Right cardiac atrium (tissue), 5 donors: ENCODE data around the gene GSAP. TPM values are rescaled to one million over a fixed set of nuclear protein-coding genes. Genes with fewer than 3 reads are reported as not detected.
"Not testable (repeated sequence)": the region's sequence is repeated elsewhere in the genome, so short reads cannot be mapped to it uniquely, and the experiment has no call there.

Experiments
- ATAC-seq, 2 donors: fragments of 200-7000 bp; cut with Tn5 transposase; one replicate each; pipeline versions ENCODE4 v1.8.0 to v1.9.1; 2020; ENCODE audit warnings: moderate library complexity in 2 of 2, mild to moderate bottlenecking in 1 of 2
- DNase-seq, 3 donors: peaks; one replicate each; pipeline ENCODE4 v3.0.0-alpha.2; 2020
- H3K27ac ChIP-seq: one replicate; pipeline ENCODE4 v1.5.1; 2013; ENCODE audit warnings: mild to moderate bottlenecking, low read length, control low read depth, moderate library complexity
- H3K27me3 ChIP-seq: one replicate; pipeline ENCODE4 v1.6.1; 2013; ENCODE audit not compliant: control insufficient read depth, insufficient read depth
- H3K4me1 ChIP-seq: one replicate; pipeline ENCODE4 v1.6.1; 2013; ENCODE audit warnings: low read length; ENCODE audit not compliant: control insufficient read depth, insufficient read depth
- H3K4me3 ChIP-seq: one replicate; pipeline ENCODE4 v1.5.1; 2013; ENCODE audit warnings: low read length, control low read depth
- H3K9me3 ChIP-seq: one replicate; pipeline ENCODE4 v1.6.1; 2013; ENCODE audit warnings: low read length; ENCODE audit not compliant: control insufficient read depth
- WGBS: extraction: QIAGEN DNeasy Blood & Tissue Kit; methylation state at CpG from one replicate; pipeline ENCODE4 v1.1.7; 2013; 5-methylcytosine and 5-hydroxymethylcytosine counted together
- intact Hi-C, 4 donors: fragments of 100-400 bp; cut with DNase I; formaldehyde crosslinking; loops; one replicate each; pipeline versions ENCODE4 v1.11.0 to v1.14.0; 2022 to 2023
- polyA plus RNA-seq: library from polyadenylated mRNA; stranded (reverse); fragments of 200-250 nt; gene quantifications from one replicate; pipeline ENCODE4 v1.2.3, GENCODE V29; 2013
- total RNA-seq, 4 donors: library from RNA; stranded (reverse); fragmentation: NEBNext Ultra II Directional; extraction: Animal tissue kit (Norgen Biotek cat#: 25700); gene quantifications; one replicate each; pipeline ENCODE4 v1.2.1, GENCODE V29; 2021
- donor health status: healthy with polysubstance abuse.
- donor health status: DM: no; HTN: yes; CAD: no.
- donor health status: DM: no; HTN: no; CAD: no.
- donor health status: DM: no; HTN: yes; CAD: no; lungs with severe emphysema.
- donor health status: DM: yes; HTN: yes; CAD: no.

Gene GSAP
- total and polyA plus RNA-seq, 5 donors, result 7.4 to 14.6 (median 10.8) TPM

- DNase-seq (no peak), ATAC-seq (peak; percentile 21 to 38)
- Histone ChIP-seq H3K27ac (no peak overlapping the region), H3K4me1 (peaks cover 6% of the 10 kb centered on the region), H3K27me3 (no peaks in the 10 kb centered on the region), H3K4me3 (no peak overlapping the region), H3K9me3 (no peaks in the 10 kb centered on the region)
- 77% methylated on average over 5 of the region's 5 CpGs for WGBS
- intact Hi-C loops, result no loop called here
These were observed 77.1 kb downstream of the GSAP start for GRCh38 chr7:77338883-77339629.

- Histone ChIP-seq H3K27ac (peak overlapping the region; percentile 32), H3K4me3 (no peak overlapping the region), H3K27me3 (no peaks in the 10 kb centered on the region), H3K9me3 (no peaks in the 10 kb centered on the region), H3K4me1 (peaks cover 6% of the 10 kb centered on the region)
- intact Hi-C loops, result no loop called here
- DNase-seq (no peak), ATAC-seq (peak; percentile 26 to 55)
- WGBS, result 59% methylated on average over 4 of the region's 4 CpGs
These were observed 77.9 kb downstream of the GSAP start for GRCh38 chr7:77338260-77338659.

GRCh38 chr7:77337456-77337990 lies 78.6 kb downstream of the GSAP start:
- no peaks in the 10 kb centered on the region for H3K27me3 ChIP-seq
- H3K4me1 ChIP-seq, result peaks cover 6% of the 10 kb centered on the region
- no peak overlapping the region for H3K4me3 ChIP-seq
- no peak for DNase-seq
- H3K9me3 ChIP-seq, result no peaks in the 10 kb centered on the region
- H3K27ac ChIP-seq, result no peak overlapping the region
- intact Hi-C loops, result no loop called here
- WGBS, result 90% methylated on average over 2 of the region's 2 CpGs
- ATAC-seq, result no peak

- no peak overlapping the region for H3K4me3 ChIP-seq
- peaks cover 6% of the 10 kb centered on the region for H3K4me1 ChIP-seq
- DNase-seq (no peak), ATAC-seq (peak in 1 of 2 donors; percentile 15)
- H3K27ac ChIP-seq, result no peak overlapping the region
- H3K9me3 ChIP-seq, result no peaks in the 10 kb centered on the region
- intact Hi-C loops, result no loop called here
- H3K27me3 ChIP-seq, result no peaks in the 10 kb centered on the region
These were observed 80.6 kb downstream of the GSAP start for GRCh38 chr7:77335581-77335980.

- H3K4me3 ChIP-seq, intact Hi-C loops, ATAC-seq, H3K9me3 ChIP-seq, H3K4me1 ChIP-seq, DNase-seq, H3K27me3 ChIP-seq, H3K27ac ChIP-seq: not testable (repeated sequence)
- WGBS, result 93% methylated on average over 2 of the region's 2 CpGs
These were observed 82.1 kb downstream of the GSAP start for GRCh38 chr7:77334039-77334438.

- DNase-seq (peak; percentile 67 to 77 (median 69)), ATAC-seq (peak; percentile 93)
- peaks cover 11% of the 10 kb centered on the region for H3K4me1 ChIP-seq
- intact Hi-C loops, result no loop called here
- H3K27ac ChIP-seq, result no peak overlapping the region
- H3K4me3 ChIP-seq, result no peak overlapping the region
- WGBS, result 64% methylated on average over 3 of the region's 3 CpGs
- no peaks in the 10 kb centered on the region for H3K27me3 ChIP-seq
- H3K9me3 ChIP-seq, result no peaks in the 10 kb centered on the region
These were observed 84.0 kb downstream of the GSAP start for GRCh38 chr7:77331938-77332695.

- no peak for DNase-seq
- intact Hi-C loops, result no loop called here
- Histone ChIP-seq H3K27ac (peak overlapping the region; percentile 70), H3K9me3 (no peaks in the 10 kb centered on the region), H3K4me3 (no peak overlapping the region), H3K27me3 (no peaks in the 10 kb centered on the region), H3K4me1 (peaks cover 15% of the 10 kb centered on the region)
- ATAC-seq, result peak in 1 of 2 donors; percentile 75
- WGBS, result 66% methylated on average over 6 of the region's 6 CpGs
These were observed 85.8 kb downstream of the GSAP start for GRCh38 chr7:77330169-77330882.

- no peak for DNase-seq
- no peaks in the 10 kb centered on the region for H3K27me3 ChIP-seq
- peaks cover 15% of the 10 kb centered on the region for H3K4me1 ChIP-seq
- H3K27ac ChIP-seq, result peak overlapping the region; percentile 70
- intact Hi-C loops, result loop anchor here in 3 of 4 donors (2.0 to 10.0 kb wide), 4 partner anchors 43 to 205 kb away; partner anchors contain the start of gene CCDC146 (in 1 of the 3)
- H3K9me3 ChIP-seq, result no peaks in the 10 kb centered on the region
- 92% methylated on average over 4 of the region's 4 CpGs for WGBS
- no peak for ATAC-seq
- H3K4me3 ChIP-seq, result no peak overlapping the region
These were observed 86.5 kb downstream of the GSAP start for GRCh38 chr7:77329466-77330168.

- H3K27me3 ChIP-seq, result no peaks in the 10 kb centered on the region
- WGBS, result 23% methylated on average over 1 of the region's 1 CpG
- H3K9me3 ChIP-seq, result no peaks in the 10 kb centered on the region
- DNase-seq, result no peak
- ATAC-seq, result no peak
- H3K4me1 ChIP-seq, result peaks cover 15% of the 10 kb centered on the region
- no peak overlapping the region for H3K4me3 ChIP-seq
- intact Hi-C loops, result loop anchor here in 3 of 4 donors (2.0 to 10.0 kb wide), 4 partner anchors 42 to 204 kb away; partner anchors contain the start of gene CCDC146 (in 1 of the 3)
- no peak overlapping the region for H3K27ac ChIP-seq
These were observed 87.5 kb downstream of the GSAP start for GRCh38 chr7:77328669-77329068.

GRCh38 chr7:77327932-77328628 lies 88.1 kb downstream of the GSAP start:
- peak; percentile 19 to 32 for ATAC-seq
- H3K27me3 ChIP-seq, result no peaks in the 10 kb centered on the region
- H3K4me3 ChIP-seq, result no peak overlapping the region
- no peaks in the 10 kb centered on the region for H3K9me3 ChIP-seq
- H3K27ac ChIP-seq, result peak overlapping the region; percentile 17
- peaks cover 15% of the 10 kb centered on the region for H3K4me1 ChIP-seq
- intact Hi-C loops, result loop anchor here in 3 of 4 donors (2.0 to 10.0 kb wide), 4 partner anchors 41 to 203 kb away; partner anchors contain the start of gene CCDC146 (in 1 of the 3)
- 18% methylated on average over 6 of the region's 6 CpGs for WGBS
- DNase-seq, result peak in 2 of 3 donors; percentile 54 to 61
